GM18502 (cell line): ENCODE data around the gene SORCS2.

Experiments used
- ATAC-seq: cut with Tn5 transposase; IDR thresholded peaks from one replicate; pipeline ENCODE4 v1.9.1; 2021; ENCODE audit warnings: mild to moderate bottlenecking; ENCODE audit not compliant: unreplicated experiment, poor library complexity

SORCS2 gene

DNA sequence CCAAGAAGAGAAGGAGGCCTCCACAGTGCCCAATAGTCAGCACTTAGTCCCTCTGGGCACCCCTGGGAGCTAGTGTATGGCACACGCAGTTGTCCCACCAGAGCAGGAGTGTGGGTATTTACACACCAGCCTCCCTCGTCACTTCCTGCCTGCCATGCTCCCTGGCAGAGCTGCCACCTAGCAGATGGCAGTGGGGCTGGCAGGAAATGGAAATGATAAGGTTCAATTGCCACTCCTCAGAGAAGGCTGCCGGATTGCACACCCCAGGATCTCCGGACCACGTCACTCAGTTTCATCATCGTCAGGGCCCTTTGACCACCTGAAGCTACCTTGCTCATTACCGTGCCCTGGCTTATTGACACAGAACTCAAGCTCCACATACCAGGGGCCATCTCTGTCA, 415.7 kb downstream of the SORCS2 start:
- no peak for ATAC-seq

- no peak for ATAC-seq
Observed at GRCh38 chr4:7609316-7609715, 417.0 kb downstream of the SORCS2 start.

- no peak for ATAC-seq
Observed at GRCh38 chr4:7610022-7610670, 417.8 kb downstream of the SORCS2 start.

DNA sequence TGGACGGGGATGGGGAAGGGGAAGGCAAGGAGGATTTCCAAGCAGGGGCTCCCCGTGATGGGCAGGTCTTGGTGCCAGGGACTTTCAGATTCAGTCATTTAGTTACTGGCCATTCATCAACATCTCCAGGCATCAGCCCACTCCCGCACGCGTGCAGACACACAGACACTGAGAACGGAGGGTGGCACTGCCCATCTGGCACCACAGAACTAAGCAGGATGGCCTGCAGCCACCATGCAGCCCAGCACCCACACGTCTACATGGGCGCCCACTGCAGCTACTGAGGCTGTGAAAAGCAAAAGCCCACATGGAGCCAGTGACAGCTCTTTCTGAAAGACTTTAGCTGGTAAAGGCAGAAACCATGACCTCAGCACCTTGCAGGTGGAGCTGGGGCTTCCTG, 418.5 kb downstream of the SORCS2 start:
- ATAC-seq, result no peak

- ATAC-seq, result no peak
Observed at GRCh38 chr4:7612311-7612897, 420.1 kb downstream of the SORCS2 start.

DNA sequence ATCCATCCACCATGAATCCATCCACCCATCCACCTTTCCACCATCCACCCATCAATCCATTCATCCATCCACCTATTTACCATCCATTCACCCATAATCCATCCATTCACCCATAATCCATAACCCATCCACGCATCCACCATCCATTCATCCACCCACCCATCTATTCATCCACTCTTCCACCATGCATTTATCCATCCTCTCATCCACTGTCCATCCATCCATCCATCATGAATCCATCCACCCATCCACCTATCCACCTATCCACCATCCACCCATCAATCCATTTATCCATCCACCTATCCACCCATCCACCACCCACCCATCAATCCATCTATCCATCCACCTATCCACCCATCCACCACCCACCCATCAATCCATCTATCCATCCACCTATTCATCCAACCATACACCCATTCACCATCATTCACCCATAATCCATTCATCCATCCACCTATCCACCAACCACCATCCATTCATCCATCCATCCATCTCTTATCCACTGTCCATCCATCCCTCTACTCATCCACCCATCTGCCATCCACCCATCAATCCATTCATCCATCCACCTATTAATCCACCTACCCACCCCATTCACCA, 422.1 kb downstream of the SORCS2 start:
- no peak for ATAC-seq

GRCh38 chr4:7616193-7616592, 423.9 kb downstream of the SORCS2 start:
- no peak for ATAC-seq

GRCh38 chr4:7618361-7618760, 426.0 kb downstream of the SORCS2 start:
- no peak for ATAC-seq

- ATAC-seq, result no peak
Observed at GRCh38 chr4:7620086-7620813, 427.9 kb downstream of the SORCS2 start.

DNA sequence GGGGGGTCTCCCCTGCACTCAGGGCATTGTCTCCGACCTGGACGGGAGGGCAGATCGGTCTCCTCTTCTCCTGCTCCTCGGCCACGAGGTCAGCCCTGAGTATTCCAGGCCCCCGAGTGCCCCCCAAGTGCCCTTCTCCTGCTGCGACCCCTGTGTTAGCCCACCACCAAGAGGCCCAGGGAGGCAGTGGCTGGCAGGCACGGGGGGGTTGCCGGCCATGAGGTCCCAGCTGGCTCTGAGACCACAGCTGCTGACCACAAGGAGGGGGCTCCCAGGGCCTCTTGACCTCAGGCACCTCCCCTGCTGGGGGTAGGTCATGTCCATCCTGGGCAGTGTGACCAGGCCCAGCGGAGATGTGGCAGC, 428.5 kb downstream of the SORCS2 start:
- ATAC-seq, result no peak

GRCh38 chr4:7621252-7622035, 429.1 kb downstream of the SORCS2 start:
- ATAC-seq, result no peak

DNA sequence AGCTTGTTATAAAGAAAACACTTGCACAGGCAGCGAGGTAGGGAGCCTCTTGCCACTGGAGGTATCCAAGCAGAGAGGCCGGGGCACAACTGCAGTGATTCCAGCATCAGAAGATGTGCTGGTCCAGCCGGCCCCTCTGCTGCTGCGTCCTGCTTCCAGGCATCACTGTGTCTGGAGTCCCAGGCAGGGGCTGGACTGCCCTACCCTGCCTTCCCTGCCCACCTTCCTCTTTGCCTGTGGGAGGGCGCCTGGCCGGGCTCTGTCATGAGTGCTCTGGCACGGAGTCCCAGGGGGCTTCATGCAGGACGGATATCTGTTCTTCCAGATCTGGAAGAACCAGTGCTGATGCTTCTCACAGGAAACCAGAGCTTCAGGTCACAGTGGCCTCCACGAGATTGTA, 430.0 kb downstream of the SORCS2 start:
- ATAC-seq, result no peak

GRCh38 chr4:7623468-7623867, 431.1 kb downstream of the SORCS2 start:
- ATAC-seq, result no peak

GRCh38 chr4:7624396-7624980, 432.1 kb downstream of the SORCS2 start:
- no peak for ATAC-seq

- ATAC-seq, result no peak
Observed at GRCh38 chr4:7625071-7625470, 432.7 kb downstream of the SORCS2 start.

DNA sequence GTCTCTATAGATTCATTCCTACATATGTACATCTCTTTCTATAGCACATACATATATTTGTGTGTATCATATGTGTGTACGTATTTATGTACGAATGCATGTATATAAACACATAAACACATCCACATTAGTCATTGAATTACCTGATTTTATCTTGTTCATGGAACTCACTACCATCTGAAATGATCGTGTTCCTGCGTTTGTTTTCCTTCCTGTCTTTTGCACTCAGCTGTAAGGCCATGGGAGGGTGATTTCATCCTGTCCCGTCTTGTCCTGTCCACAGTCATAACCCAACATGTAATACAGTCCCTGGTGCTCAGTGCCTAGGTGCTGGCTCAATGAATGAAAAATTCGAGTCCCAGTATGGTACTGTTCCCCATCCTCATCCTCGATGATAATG, 434.2 kb downstream of the SORCS2 start:
- ATAC-seq, result no peak

- no peak for ATAC-seq
Observed at GRCh38 chr4:7627251-7628250, 435.2 kb downstream of the SORCS2 start.

DNA sequence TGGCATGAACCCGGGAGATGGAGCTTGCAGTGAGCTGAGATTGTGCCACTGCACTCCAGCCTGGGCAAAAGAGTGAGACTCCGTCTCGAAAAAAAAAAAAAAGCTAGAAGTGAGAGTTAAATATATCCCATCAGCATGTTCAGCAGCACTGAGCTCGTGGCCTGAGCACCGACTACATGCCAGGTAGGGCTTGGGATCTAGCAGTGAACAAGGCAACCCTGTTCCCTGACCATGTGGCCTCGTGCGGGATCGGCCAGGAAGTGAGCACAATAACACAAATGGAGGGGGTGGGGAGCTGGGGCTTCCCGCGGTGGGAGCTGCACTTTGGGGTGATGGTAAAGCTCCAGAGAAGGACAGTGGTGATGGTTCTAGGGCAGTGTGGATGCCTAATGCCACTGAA, 436.1 kb downstream of the SORCS2 start:
- no peak for ATAC-seq
